HT1080 (cell line): ENCODE measurements around the gene PCDHGA10. TPM values are rescaled to one million over a fixed set of nuclear protein-coding genes. Genes with fewer than 3 reads are reported as not detected.
"Not testable (repeated sequence)": the region's sequence is repeated elsewhere in the genome, so short reads cannot be mapped to it uniquely, and the experiment has no call there.

ENCODE experiments used
- DNase-seq: peaks from one replicate; pipeline ENCODE4 v3.0.0-alpha.2; 2015; ENCODE audit warnings: low read depth
- total RNA-seq: library from RNA; depleted of rRNA; stranded (reverse); fragments of >200 nt; shearing (Covaris generic); gene quantifications from 2 replicates; pipeline ENCODE4 v1.2.3, GENCODE V29; 2014; rRNA removed

PCDHGA10 gene
- total RNA-seq, 1 experiment from 2014 or later: 0.90 TPM

GRCh38 chr5:141420855-141421488 is 8.2 kb downstream of the PCDHGA10 start, which contains the start of gene PCDHGA11:
Gene PCDHGA11, plus strand, starts transcription at chr5:141421051. Its CDS starts 177 bp downstream, at chr5:141421228.
- DNase-seq: no peak

- no peak for DNase-seq
These were observed 8.7 kb downstream of the PCDHGA10 start for GRCh38 chr5:141421489-141421855.

DNA sequence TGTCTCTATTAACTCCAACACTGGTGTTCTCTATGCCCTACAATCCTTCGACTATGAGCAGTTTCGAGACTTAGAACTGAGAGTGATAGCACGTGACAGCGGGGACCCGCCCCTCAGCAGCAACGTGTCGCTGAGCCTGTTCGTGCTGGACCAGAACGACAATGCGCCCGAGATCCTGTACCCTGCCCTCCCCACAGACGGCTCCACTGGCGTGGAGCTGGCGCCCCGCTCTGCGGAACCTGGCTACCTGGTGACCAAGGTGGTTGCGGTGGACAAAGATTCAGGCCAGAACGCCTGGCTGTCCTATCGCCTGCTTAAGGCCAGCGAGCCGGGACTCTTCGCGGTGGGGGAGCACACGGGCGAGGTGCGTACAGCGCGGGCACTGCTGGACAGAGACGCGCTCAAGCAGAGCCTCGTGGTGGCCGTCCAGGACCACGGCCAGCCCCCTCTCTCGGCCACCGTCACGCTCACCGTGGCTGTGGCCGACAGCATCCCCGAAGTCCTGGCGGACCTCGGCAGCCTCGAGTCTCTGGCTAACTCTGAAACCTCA is 10.0 kb downstream of the PCDHGA10 start:
- DNase-seq: no peak

DNA sequence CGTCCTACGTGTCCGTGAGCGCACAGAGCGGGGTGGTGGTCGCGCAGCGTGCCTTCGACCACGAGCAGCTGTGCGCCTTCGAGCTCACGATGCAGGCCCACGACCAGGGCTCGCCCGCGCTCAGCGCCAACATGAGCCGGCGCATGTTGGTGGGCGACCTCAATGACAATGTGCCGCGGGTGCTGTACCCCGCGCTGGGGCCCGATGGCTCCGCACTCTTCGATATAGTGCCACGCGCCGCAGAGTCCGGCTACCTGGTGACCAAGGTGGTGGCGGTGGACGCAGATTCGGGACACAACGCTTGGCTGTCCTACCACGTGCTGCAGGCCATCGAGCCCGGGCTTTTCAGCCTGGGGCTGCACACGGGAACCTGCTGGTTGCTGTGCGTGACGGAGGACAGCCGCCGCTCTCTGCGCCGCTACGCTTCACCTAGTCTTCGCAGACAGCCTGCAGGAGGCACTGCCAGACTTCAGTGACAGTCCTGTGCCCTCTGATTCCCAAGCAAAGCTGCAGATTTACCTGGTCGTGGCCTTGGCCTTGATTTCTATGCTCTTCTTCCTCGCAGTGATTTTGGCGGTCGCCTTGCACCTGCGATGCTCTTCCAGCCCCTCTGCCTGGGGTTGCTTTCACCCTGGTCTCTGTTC is 15.1 kb downstream of the PCDHGA10 start:
- DNase-seq: no peak

GRCh38 chr5:141430332-141431113 is 17.7 kb downstream of the PCDHGA10 start, which contains the start of gene PCDHGA12:
Gene PCDHGA12, plus strand, starts transcription at chr5:141430507. Its CDS starts 253 bp downstream, at chr5:141430760.
- peak; percentile 74 for DNase-seq

DNA sequence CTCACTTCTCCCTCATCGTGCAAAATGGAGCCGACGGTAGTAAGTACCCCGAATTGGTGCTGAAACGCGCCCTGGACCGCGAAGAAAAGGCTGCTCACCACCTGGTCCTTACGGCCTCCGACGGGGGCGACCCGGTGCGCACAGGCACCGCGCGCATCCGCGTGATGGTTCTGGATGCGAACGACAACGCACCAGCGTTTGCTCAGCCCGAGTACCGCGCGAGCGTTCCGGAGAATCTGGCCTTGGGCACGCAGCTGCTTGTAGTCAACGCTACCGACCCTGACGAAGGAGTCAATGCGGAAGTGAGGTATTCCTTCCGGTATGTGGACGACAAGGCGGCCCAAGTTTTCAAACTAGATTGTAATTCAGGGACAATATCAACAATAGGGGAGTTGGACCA is 18.5 kb downstream of the PCDHGA10 start:
- DNase-seq: no peak

DNA sequence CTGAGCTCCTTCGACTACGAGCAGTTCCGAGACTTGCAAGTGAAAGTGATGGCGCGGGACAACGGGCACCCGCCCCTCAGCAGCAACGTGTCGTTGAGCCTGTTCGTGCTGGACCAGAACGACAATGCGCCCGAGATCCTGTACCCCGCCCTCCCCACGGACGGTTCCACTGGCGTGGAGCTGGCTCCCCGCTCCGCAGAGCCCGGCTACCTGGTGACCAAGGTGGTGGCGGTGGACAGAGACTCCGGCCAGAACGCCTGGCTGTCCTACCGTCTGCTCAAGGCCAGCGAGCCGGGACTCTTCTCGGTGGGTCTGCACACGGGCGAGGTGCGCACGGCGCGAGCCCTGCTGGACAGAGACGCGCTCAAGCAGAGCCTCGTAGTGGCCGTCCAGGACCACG is 19.5 kb downstream of the PCDHGA10 start:
- not testable (repeated sequence) for DNase-seq

DNA sequence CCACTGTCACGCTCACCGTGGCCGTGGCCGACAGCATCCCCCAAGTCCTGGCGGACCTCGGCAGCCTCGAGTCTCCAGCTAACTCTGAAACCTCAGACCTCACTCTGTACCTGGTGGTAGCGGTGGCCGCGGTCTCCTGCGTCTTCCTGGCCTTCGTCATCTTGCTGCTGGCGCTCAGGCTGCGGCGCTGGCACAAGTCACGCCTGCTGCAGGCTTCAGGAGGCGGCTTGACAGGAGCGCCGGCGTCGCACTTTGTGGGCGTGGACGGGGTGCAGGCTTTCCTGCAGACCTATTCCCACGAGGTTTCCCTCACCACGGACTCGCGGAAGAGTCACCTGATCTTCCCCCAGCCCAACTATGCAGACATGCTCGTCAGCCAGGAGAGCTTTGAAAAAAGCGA is 19.9 kb downstream of the PCDHGA10 start:
- DNase-seq: not testable (repeated sequence)

GRCh38 chr5:141434006-141434405 is 21.2 kb downstream of the PCDHGA10 start:
- DNase-seq: no peak

- DNase-seq: no peak
These were observed 24.4 kb downstream of the PCDHGA10 start for GRCh38 chr5:141437221-141437620.

DNA sequence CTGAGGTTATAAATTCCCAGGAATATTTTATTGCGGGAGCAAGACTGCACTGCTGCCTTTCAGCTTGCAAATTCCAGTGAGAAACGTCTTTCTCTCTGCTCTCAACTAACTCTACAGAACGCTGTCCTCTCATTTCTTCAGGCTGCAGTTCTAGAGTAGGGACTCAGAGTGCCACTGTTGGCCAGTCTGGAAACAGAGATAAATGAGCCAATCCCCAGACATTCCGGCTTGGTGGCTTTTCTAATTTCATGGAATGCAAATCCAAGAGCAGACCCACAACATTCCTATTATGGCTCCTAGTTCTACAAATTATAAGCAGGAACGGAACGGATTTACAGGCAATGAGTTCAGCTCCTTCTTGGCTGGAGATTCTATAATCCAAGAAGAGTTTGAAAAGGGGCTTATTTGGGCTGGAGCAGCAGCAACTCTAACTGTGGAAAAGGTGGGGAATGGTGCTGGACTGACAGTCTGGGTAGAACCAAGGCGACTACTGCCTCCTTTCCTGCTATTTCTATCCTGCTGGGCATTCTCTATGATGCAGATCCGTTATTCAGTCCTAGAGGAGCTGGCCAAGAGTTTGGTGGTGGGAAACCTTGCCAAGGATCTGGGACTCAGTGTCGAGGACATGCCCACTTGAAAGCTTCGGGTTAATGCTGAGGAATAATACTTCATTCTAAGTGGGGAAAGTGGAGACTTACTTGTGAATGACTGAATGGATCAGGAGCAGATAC is 26.8 kb downstream of the PCDHGA10 start:
- DNase-seq: peak; percentile 5

DNA sequence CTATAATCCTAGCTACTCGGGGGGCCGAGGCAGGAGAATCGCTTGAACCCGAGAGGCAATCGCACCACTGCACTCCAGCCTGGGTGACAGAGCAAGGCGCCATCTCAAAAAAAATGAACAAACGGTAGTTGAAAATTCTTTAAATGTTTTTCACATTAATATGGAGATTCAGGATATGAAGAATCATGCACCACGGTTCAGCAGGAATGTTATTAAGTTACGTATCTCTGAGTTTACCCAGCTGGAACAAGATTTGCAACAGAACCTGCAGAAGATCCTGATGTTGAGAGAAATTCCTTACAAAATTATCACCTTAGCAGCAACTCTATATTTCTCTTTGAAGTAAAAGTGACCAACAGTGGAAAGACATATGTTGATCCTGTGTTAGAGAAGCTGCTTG is 27.6 kb downstream of the PCDHGA10 start:
- DNase-seq: no peak

DNA sequence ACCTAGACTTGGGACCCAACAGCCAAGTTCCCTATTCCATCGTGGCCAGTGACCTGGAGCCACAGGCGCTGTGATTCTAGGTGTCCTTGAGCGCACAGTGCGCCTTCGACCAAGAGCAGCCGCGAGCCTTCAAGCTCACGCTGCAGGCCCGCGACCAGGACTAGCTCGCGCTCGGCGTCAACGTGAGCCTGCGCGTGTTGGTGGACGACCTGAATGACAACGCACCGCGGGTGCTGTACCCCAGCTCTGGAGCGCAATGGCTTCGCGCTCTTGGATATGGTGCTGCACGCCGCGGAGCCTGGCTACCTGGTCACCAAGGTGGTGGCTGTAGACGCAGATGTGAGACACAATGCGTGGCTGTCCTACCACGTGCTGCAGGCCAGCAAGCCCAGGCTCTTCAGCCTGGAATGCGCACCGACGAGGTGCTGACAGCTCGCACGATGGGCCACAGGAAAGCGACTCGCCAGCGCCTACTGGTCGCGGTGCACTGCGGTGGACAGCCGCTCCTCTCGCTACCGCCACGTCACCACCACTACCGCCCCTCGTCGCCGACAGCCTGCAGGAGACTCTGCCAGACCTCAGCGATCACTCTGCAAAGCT is 28.9 kb downstream of the PCDHGA10 start:
- DNase-seq: no peak

DNA sequence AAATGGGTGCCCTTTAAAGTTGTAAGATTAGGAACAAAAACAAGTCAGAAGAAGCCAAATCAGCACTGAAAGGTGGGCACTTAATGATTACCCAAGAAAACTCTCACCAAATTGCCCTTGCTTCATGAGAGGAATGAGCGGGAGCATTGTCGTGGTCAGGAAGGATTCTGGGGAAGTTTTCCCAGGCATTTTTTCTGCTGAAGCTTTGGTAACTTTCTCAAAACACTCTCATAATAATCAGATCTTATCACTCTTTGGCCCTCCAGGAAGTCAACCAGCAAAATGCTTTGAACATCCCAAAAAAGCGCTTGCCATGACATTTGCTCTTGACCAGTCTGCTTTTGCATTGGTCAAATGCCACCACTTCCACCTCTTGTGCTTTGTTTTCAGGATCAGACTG is 52.6 kb downstream of the PCDHGA10 start:
- DNase-seq: no peak

Other genes with a start within 250 kb of the PCDHGA10 start
- gene PCDHB7, start 240.3 kb upstream of the PCDHGA10 start, total RNA-seq: 0.05 TPM in 1 of 2 replicates, not detected in the other
- not detected in 2 replicates for gene PCDHB8, start 235.2 kb upstream of the PCDHGA10 start, total RNA-seq
- 0.03 TPM in 1 of 2 replicates, not detected in the other for gene PCDHB16, start 230.6 kb upstream of the PCDHGA10 start, total RNA-seq
- 0.40 TPM in 1 of 2 replicates, not detected in the other for gene PCDHB9, start 225.8 kb upstream of the PCDHGA10 start, total RNA-seq
- 0.11 TPM in 1 of 2 replicates, not detected in the other for gene PCDHB10, start 220.6 kb upstream of the PCDHGA10 start, total RNA-seq
- gene PCDHB11, start 213.4 kb upstream of the PCDHGA10 start, total RNA-seq: not detected in 2 replicates
- gene PCDHB12, start 204.3 kb upstream of the PCDHGA10 start, total RNA-seq: not detected in 2 replicates
- gene PCDHB13, start 199.1 kb upstream of the PCDHGA10 start, total RNA-seq: 0.06 TPM in 1 of 2 replicates, not detected in the other
- 0.03 and 0.08 TPM in 2 replicates for gene PCDHB14, start 189.6 kb upstream of the PCDHGA10 start, total RNA-seq
- 0.03 and 0.10 TPM in 2 replicates for gene PCDHB15, start 167.6 kb upstream of the PCDHGA10 start, total RNA-seq
- not detected in 2 replicates for gene SLC25A2, start 108.9 kb upstream of the PCDHGA10 start, total RNA-seq
- 42.6 and 48.1 TPM in 2 replicates for gene TAF7, start 92.2 kb upstream of the PCDHGA10 start, total RNA-seq
- 0.07 and 0.32 TPM in 2 replicates for gene PCDHGA1, start 82.5 kb upstream of the PCDHGA10 start, total RNA-seq
- 0.27 and 0.84 TPM in 2 replicates for gene PCDHGA2, start 74.2 kb upstream of the PCDHGA10 start, total RNA-seq
- gene PCDHGA3, start 69.2 kb upstream of the PCDHGA10 start, total RNA-seq: 0.10 and 0.14 TPM in 2 replicates
- 0.53 and 1.4 TPM in 2 replicates for gene PCDHGB1, start 62.9 kb upstream of the PCDHGA10 start, total RNA-seq
- gene PCDHGA4, start 58.0 kb upstream of the PCDHGA10 start, total RNA-seq: 0.71 and 0.73 TPM in 2 replicates
- gene PCDHGB2, start 53.0 kb upstream of the PCDHGA10 start, total RNA-seq: 0.69 and 0.77 TPM in 2 replicates
- gene PCDHGA5, start 48.8 kb upstream of the PCDHGA10 start, total RNA-seq: 0.07 and 0.21 TPM in 2 replicates
- 0.80 and 1.5 TPM in 2 replicates for gene PCDHGB3, start 42.7 kb upstream of the PCDHGA10 start, total RNA-seq
- gene PCDHGA6, start 39.1 kb upstream of the PCDHGA10 start, total RNA-seq: 0.20 and 1.2 TPM in 2 replicates
- gene PCDHGA7, start 30.2 kb upstream of the PCDHGA10 start, total RNA-seq: 0.03 and 0.11 TPM in 2 replicates
- gene PCDHGB4, start 25.3 kb upstream of the PCDHGA10 start, total RNA-seq: 9.9 and 10.2 TPM in 2 replicates
- gene PCDHGA8, start 20.4 kb upstream of the PCDHGA10 start, total RNA-seq: 0.17 and 0.61 TPM in 2 replicates
- gene PCDHGB5, start 15.0 kb upstream of the PCDHGA10 start, total RNA-seq: 0.37 and 0.55 TPM in 2 replicates
- 0.23 and 0.29 TPM in 2 replicates for gene PCDHGA9, start 10.2 kb upstream of the PCDHGA10 start, total RNA-seq
- 0.10 and 0.20 TPM in 2 replicates for gene PCDHGB6, start 5.0 kb upstream of the PCDHGA10 start, total RNA-seq
- 0.47 and 0.53 TPM in 2 replicates for gene PCDHGB7, start 4.7 kb downstream of the PCDHGA10 start, total RNA-seq
- gene PCDHGA11, start 8.1 kb downstream of the PCDHGA10 start, total RNA-seq: 0.42 and 0.50 TPM in 2 replicates
- gene PCDHGA12, start 17.5 kb downstream of the PCDHGA10 start, total RNA-seq: 0.66 and 0.70 TPM in 2 replicates
- gene PCDHGC3, start 63.0 kb downstream of the PCDHGA10 start, total RNA-seq: 36.5 and 44.6 TPM in 2 replicates
- gene PCDHGC4, start 72.0 kb downstream of the PCDHGA10 start, total RNA-seq: 0.14 and 0.33 TPM in 2 replicates
- 0.87 and 1.4 TPM in 2 replicates for gene PCDHGC5, start 76.1 kb downstream of the PCDHGA10 start, total RNA-seq
- gene DIAPH1, start 206.0 kb downstream of the PCDHGA10 start, total RNA-seq: 60.8 and 62.0 TPM in 2 replicates
- gene HDAC3, start 223.9 kb downstream of the PCDHGA10 start, total RNA-seq: 86.7 and 104 TPM in 2 replicates
- 13.1 and 15.3 TPM in 2 replicates for gene RELL2, start 224.0 kb downstream of the PCDHGA10 start, total RNA-seq
- 7.2 and 7.5 TPM in 2 replicates for gene FCHSD1, start 238.4 kb downstream of the PCDHGA10 start, total RNA-seq